Transverse colon (tissue), 4 donors: Measurements from ENCODE around the gene IZUMO2. TPM values are rescaled to one million over a fixed set of nuclear protein-coding genes. Genes with fewer than 3 reads are reported as not detected.
A peak's percentile ranks its signal among the peaks of the same experiment; 100 is the strongest.

ENCODE experiments used
- DNase-seq: peaks from one replicate; pipeline ENCODE4 v3.0.0-alpha.2; 2019
- H3K27ac ChIP-seq, 4 donors: fragments of 200-600 bp; sonication (generic); 2 replicates each; pipeline ENCODE4 v1.5.1; 2016 to 2018; ENCODE audit warnings: inconsistent platforms in 4 of 4
- H3K27me3 ChIP-seq: fragments of 200-600 bp; sonication (generic); 2 replicates; pipeline ENCODE4 v1.5.1; 2017; ENCODE audit warnings: inconsistent platforms
- H3K36me3 ChIP-seq, 4 donors: fragments of 200-600 bp; sonication (generic); 2 replicates each; pipeline ENCODE4 v1.5.1; 2017 to 2019; ENCODE audit warnings: inconsistent platforms in 4 of 4
- H3K4me1 ChIP-seq, 4 donors: fragments of 200-600 bp; sonication (generic); 2 replicates each; pipeline ENCODE4 v1.5.1; 2017 to 2020; ENCODE audit warnings: inconsistent platforms in 4 of 4
- H3K4me3 ChIP-seq, 4 donors: fragments of 200-600 bp; sonication (generic); 1 replicate in 1 of 4; 2 replicates in 3 of 4; pipeline versions ENCODE4 v1.5.1 to v1.6.1; 2017 to 2019; ENCODE audit warnings: inconsistent platforms in 4 of 4
- H3K9me3 ChIP-seq, 2 donors: fragments of 200-600 bp; sonication (generic); 2 replicates each; pipeline ENCODE4 v1.5.1; 2017 to 2019; ENCODE audit warnings: inconsistent platforms in 2 of 2
- EP300 ChIP-seq: sonication (generic); formaldehyde crosslinking; IDR thresholded peaks from one replicate; pipeline ENCODE4 v1.6.1; 2017; ENCODE audit warnings: antibody characterized with exemption, low read depth
- POLR2A ChIP-seq: fragments of 450-650 bp; IDR thresholded peaks from one replicate; pipeline ENCODE4 v1.6.1; 2016; ENCODE audit warnings: antibody characterized with exemption, mild to moderate bottlenecking, moderate library complexity
- POLR2AphosphoS5 ChIP-seq, 3 donors: sonication (generic); formaldehyde crosslinking; IDR thresholded peaks; one replicate each; pipeline ENCODE4 v1.6.1; 2016; ENCODE audit warnings: antibody characterized with exemption in 3 of 3
- WGBS, 2 donors: methylation state at CpG; one replicate each; pipeline ENCODE4 v1.1.5; 2018; ENCODE audit warnings: low coverage in 1 of 2; 5-methylcytosine and 5-hydroxymethylcytosine counted together
- in situ Hi-C, 4 donors: fragments of 200-750 bp; cut with MboI; loops; one replicate each; pipeline versions ENCODE4 v1.15.0 to v1.15.1; 2017; ENCODE audit warnings: low sequenced_read_pairs in 3 of 4, low pct_ligation_motif_present in 1 of 4, low pct_unique_long_range_greater_than_20kb in 1 of 4
- intact Hi-C: fragments of 100-400 bp; cut with DNase I; formaldehyde crosslinking; loops from one replicate; pipeline ENCODE4 v1.15.1; 2023; ENCODE audit warnings: low total_unique reads
- total RNA-seq, 4 donors: library from RNA; depleted of rRNA; stranded (reverse); fragments of >200 nt; gene quantifications; one replicate each; pipeline ENCODE4 v1.1.0, GENCODE V29; 2016
- TF ChIP-seq, protein P1 (sequence below), 5 experiments: fragments of 200-600 bp in 3 of 5; fragments of 450-650 bp in 2 of 5; sonication (generic) in 3 of 5; IDR thresholded peaks; 1 replicate in 2 of 5; 2 replicates in 3 of 5; pipeline ENCODE4 v1.5.1; 2016 to 2017; ENCODE audit warnings: antibody characterized with exemption in 5 of 5, inconsistent platforms in 3 of 5, mild to moderate bottlenecking in 2 of 5, moderate library complexity in 1 of 5

IZUMO2 gene
- total RNA-seq, 4 donors from 2014 or later: not detected

DNA sequence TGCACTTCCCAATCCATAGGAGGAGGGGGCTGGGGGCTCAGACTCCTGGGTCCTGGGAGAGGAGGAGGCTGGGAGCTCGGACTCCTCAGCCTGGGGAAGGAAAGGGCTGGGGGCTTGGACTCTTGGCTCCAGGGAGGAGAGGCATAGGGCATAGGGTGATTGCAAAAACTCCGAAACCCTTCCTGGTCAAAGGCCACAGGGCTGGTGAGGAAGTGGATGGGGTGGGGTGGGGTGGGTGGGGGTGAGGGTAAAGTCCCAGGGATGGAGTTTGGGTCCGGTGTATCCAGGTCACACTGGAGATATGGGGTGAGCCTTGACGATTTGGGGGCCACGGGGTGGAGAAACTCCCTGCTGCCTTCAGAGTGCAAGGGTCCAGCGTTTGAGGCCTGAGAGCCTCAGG lies 43.1 kb upstream of the IZUMO2 start:
- in situ Hi-C loops: no loop called here
- peak; percentile 58 for DNase-seq
- Histone ChIP-seq H3K27me3 (peaks cover 53% of the 10 kb centered on the region), H3K36me3 (no peaks in the 10 kb centered on the region), H3K27ac (peak overlapping the region; percentile 90 to 98 (median 94)), H3K4me1 (peaks cover 0 to 45% (median 30%) of the 10 kb centered on the region in 4 donors), H3K4me3 (peak overlapping the region in 2 of 4 donors; percentile 34 to 53), H3K9me3 (no peaks in the 10 kb centered on the region)
- intact Hi-C loops: no loop called here
- TF ChIP-seq POLR2A: no peak
- TF ChIP-seq POLR2AphosphoS5 (IDR thresholded peaks at IDR 0.05): no peak
- TF ChIP-seq EP300: no peak
- TF ChIP-seq, protein P1, sequence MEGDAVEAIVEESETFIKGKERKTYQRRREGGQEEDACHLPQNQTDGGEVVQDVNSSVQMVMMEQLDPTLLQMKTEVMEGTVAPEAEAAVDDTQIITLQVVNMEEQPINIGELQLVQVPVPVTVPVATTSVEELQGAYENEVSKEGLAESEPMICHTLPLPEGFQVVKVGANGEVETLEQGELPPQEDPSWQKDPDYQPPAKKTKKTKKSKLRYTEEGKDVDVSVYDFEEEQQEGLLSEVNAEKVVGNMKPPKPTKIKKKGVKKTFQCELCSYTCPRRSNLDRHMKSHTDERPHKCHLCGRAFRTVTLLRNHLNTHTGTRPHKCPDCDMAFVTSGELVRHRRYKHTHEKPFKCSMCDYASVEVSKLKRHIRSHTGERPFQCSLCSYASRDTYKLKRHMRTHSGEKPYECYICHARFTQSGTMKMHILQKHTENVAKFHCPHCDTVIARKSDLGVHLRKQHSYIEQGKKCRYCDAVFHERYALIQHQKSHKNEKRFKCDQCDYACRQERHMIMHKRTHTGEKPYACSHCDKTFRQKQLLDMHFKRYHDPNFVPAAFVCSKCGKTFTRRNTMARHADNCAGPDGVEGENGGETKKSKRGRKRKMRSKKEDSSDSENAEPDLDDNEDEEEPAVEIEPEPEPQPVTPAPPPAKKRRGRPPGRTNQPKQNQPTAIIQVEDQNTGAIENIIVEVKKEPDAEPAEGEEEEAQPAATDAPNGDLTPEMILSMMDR (IDR thresholded peaks at IDR 0.05): peak in 1 of 5 experiments; percentile 7
- WGBS, 2 donors: 53% methylated on average over 6 of the region's 6 CpGs; no CpG with 5 or more reads in 1 of the 2 donors

DNA sequence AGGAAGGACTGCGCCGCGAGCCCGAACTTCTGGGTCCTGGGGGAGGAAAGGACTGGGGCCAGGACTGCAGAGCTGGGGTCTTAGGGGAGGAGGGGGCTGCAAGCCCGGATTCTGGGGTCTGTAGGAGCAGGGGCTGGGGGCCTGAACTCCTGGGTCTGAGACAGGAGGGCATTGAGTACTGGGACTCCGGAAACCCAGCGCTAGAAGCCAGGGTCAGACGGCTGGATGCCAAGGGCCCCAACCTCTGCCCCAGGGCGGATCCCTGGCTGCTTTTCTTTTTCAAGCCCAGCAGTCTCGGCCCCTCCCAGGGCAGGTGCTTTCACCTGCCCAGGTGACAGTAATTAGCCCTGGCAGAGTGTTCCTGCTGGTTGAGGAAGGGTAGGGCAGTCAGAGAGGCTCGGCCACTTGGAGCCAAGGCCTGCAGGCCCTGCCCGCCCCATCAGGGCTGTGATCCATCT lies 42.6 kb upstream of the IZUMO2 start:
- H3K4me1 ChIP-seq: peaks cover 0 to 45% (median 30%) of the 10 kb centered on the region in 4 donors
- peak overlapping the region; percentile 90 to 98 (median 94) for H3K27ac ChIP-seq
- H3K4me3 ChIP-seq: peak overlapping the region in 3 of 4 donors; percentile 34 to 53 (median 38)
- no peaks in the 10 kb centered on the region for H3K36me3 ChIP-seq
- peak; percentile 91 for DNase-seq
- intact Hi-C loops (no loop called here), in situ Hi-C loops (no loop called here)
- H3K27me3 ChIP-seq: peaks cover 58% of the 10 kb centered on the region
- WGBS, 2 donors: 21% methylated on average over 8 of the region's 12 CpGs; no CpG with 5 or more reads in 1 of the 2 donors
- TF ChIP-seq POLR2A (peak; percentile 81), EP300 (peak; percentile 66), POLR2AphosphoS5 (IDR thresholded peaks at IDR 0.05) (peak; percentile 71 to 90 (median 76))
- TF ChIP-seq, protein P1 (IDR thresholded peaks at IDR 0.05): peak in 4 of 5 experiments; percentile 35 to 85 (median 54)
- H3K9me3 ChIP-seq: no peaks in the 10 kb centered on the region

DNA sequence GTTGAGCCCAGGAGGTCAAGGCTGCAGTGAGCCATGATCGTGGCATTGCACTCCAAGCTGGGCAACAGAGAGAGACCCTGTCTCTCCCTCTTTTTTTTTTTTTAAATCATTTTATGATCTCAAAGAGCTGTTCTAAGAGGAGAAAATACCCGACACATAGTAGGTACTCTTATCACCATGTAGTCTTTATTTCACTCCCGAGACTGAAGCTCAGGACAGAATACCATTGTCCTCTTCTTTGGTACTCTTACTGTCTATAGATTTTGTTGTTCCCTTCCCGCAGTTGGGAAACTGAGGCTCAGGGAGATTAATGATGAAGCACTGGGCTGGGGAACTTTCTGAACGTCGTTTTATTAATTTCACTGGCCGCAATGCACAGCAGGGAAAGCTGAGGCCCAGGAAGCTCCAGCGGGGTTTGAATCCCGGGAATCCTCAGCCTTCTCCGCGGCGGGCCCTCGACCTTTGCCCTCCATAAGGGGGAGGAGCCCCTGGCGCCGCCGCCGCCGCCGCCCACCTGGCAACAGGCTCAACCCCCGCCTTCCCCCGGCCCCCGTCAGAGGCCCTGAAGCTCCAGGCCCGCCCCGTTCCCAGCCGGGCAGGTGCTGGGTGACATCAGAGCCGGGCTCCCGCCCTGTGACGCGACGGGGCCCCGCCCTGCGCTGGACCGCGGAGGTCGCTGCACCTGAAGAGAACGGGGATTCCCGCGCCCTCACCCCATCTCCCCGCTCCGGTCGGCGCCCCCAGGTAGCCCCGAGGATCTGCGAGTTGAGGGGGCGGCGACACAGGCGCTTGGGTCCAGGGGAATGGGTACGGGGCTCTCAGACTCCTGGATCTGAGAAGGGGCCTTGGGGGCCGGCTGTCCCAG lies 42.0 kb upstream of the IZUMO2 start:
- Histone ChIP-seq H3K4me1 (peaks cover 0 to 45% (median 30%) of the 10 kb centered on the region in 4 donors), H3K36me3 (no peaks in the 10 kb centered on the region), H3K27ac (peak overlapping the region; percentile 90 to 98 (median 94)), H3K27me3 (peaks cover 59% of the 10 kb centered on the region), H3K9me3 (no peaks in the 10 kb centered on the region), H3K4me3 (peak overlapping the region in 3 of 4 donors; percentile 34 to 53 (median 38))
- intact Hi-C loops: no loop called here
- in situ Hi-C loops: no loop called here
- TF ChIP-seq EP300: peak; percentile 68
- TF ChIP-seq, protein P1 (IDR thresholded peaks at IDR 0.05): no peak
- no peak for TF ChIP-seq POLR2A
- peak; percentile 37 to 71 (median 70) for TF ChIP-seq POLR2AphosphoS5 (IDR thresholded peaks at IDR 0.05)
- DNase-seq: peak; percentile 95
- 10 to 56% methylated on average over 2 to 49 of the region's 49 CpGs for WGBS, 2 donors

DNA sequence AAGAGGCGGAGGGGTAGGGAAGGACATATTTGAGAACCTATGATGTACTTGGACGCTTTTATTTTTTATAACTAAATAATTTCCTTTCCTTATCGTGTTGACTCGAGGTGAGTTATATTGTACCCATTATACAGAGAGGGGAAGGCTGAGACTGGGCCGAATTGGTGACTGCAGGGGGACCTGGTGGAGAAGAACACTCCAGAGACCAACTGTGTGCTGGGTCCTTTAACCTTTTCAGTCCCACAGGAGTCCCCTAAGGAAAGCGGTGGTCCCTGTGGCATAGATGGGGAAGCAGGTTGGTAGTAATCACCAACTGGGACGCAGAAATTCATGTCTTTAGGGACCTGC lies 41.0 kb upstream of the IZUMO2 start:
- intact Hi-C loops: no loop called here
- DNase-seq: no peak
- Histone ChIP-seq H3K36me3 (no peaks in the 10 kb centered on the region), H3K27ac (peak overlapping the region; percentile 90 to 98 (median 94)), H3K27me3 (peaks cover 59% of the 10 kb centered on the region), H3K4me3 (peak overlapping the region in 2 of 4 donors; percentile 54 to 56), H3K9me3 (no peaks in the 10 kb centered on the region), H3K4me1 (peaks cover 1 to 47% (median 31%) of the 10 kb centered on the region in 4 donors)
- in situ Hi-C loops: no loop called here
- TF ChIP-seq POLR2AphosphoS5 (IDR thresholded peaks at IDR 0.05): no peak
- TF ChIP-seq POLR2A: no peak
- TF ChIP-seq, protein P1 (IDR thresholded peaks at IDR 0.05): no peak
- no peak for TF ChIP-seq EP300
- WGBS, 2 donors: 34 to 42% methylated on average over 6 to 7 of the region's 7 CpGs
